Activated T-cell treated with anti-CD3 and anti-CD28 coated beads, Interleukin-2, amount 50 U/mL, for 24 hours (primary cell): ENCODE results near the gene TNIK.

Source experiments
- DNase-seq: peaks from one replicate; pipeline ENCODE4 v3.0.0-alpha.2; 2020
- H3K27ac Mint-ChIP-seq: 2 replicates; pipeline ENCODE4 v1.8.0; 2020; ENCODE audit warnings: mild to moderate bottlenecking, mixed read lengths
- H3K27me3 Mint-ChIP-seq: 2 replicates; pipeline ENCODE4 v1.8.0; 2020; ENCODE audit warnings: mixed read lengths
- H3K36me3 Mint-ChIP-seq: 2 replicates; pipeline ENCODE4 v1.8.0; 2020; ENCODE audit warnings: low read depth, mixed read lengths
- H3K4me1 Mint-ChIP-seq: 2 replicates; pipeline ENCODE4 v1.8.0; 2020; ENCODE audit warnings: low read depth, mixed read lengths
- H3K4me3 Mint-ChIP-seq: 2 replicates; pipeline ENCODE4 v1.8.0; 2020; ENCODE audit warnings: mild to moderate bottlenecking, moderate library complexity, mixed read lengths
- H3K9me3 Mint-ChIP-seq: 2 replicates; pipeline ENCODE4 v1.8.0; 2020; ENCODE audit warnings: mixed read lengths

The TNIK gene

GRCh38 chr3:171013822-171014748 lies 446.1 kb downstream of the TNIK start:
- Mint-ChIP-seq H3K27ac (no peak overlapping the region), H3K4me3 (no peak overlapping the region), H3K36me3 (no peaks in the 10 kb centered on the region), H3K9me3 (no peaks in the 10 kb centered on the region), H3K27me3 (peaks cover 8% of the 10 kb centered on the region), H3K4me1 (no peaks in the 10 kb centered on the region)
- DNase-seq: no peak

GRCh38 chr3:171011873-171012336 lies 448.3 kb downstream of the TNIK start:
- no peak overlapping the region for H3K4me3 Mint-ChIP-seq
- H3K27ac Mint-ChIP-seq: no peak overlapping the region
- no peaks in the 10 kb centered on the region for H3K9me3 Mint-ChIP-seq
- H3K36me3 Mint-ChIP-seq: no peaks in the 10 kb centered on the region
- H3K27me3 Mint-ChIP-seq: peaks cover 8% of the 10 kb centered on the region
- DNase-seq: no peak
- no peaks in the 10 kb centered on the region for H3K4me1 Mint-ChIP-seq
